GF-D8 (cell line): Measurements from ENCODE around the gene SYT2.
"Not testable (repeated sequence)": the region's sequence is repeated elsewhere in the genome, so short reads cannot be mapped to it uniquely, and the experiment has no call there.

Experiments
- DNase-seq: peaks from one replicate; lab custom pipeline; 2025; lab: John Stamatoyannopoulos, UW

SYT2 gene

DNA sequence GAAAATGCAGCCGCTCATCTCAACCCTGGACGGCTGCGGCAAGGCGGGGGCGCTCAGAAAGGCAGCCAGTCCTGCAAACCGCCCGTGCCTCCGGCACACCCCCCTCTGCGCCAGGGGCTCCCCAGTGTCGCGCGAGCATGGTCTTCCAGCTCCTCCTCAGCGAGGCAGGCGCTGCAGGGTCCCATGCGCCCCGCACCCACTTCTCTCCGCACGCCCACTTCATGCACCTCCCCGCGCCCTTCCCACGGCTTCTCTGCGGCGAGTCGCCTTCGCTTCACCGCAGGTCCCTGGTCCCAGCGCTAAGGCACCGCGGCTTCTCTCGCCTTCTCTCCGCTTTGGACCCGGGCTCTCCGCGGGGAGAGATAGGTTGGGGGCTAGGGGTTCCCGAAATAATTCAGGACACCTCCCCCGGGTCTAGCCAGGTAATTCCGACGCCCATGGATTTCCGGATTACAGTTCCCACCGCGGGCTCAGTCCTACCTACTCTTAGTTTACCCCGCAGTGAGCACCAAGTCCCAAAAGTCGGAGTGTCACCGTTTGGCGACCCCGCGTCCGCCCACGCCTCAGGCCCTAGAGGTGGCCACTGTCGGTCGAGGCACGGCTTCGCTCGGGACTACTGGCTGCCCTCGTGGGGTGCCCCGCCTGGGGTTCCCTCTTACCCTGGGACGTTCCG lies 67.5 kb downstream of the SYT2 start:
- no peak for DNase-seq

DNA sequence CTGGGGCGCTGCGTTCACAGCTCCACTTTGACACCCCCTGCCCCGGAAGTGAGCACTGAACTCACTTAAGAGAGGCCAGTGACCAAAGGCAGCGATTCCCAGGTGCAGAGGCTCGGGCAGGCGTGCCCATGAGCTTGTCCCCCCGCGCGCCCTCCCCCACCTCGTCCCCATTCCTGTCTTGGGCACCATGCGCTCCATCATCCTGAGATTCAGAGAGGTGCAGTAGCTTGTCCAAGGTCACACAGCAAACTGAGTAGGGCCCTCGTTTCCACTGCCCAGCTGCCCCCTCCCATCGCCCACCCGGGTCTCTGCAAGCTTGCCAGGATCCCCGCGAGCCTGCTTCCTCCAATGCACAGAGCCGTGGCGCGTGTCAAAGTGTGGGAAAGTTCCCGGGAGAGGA lies 68.0 kb downstream of the SYT2 start:
- DNase-seq, result no peak

DNA sequence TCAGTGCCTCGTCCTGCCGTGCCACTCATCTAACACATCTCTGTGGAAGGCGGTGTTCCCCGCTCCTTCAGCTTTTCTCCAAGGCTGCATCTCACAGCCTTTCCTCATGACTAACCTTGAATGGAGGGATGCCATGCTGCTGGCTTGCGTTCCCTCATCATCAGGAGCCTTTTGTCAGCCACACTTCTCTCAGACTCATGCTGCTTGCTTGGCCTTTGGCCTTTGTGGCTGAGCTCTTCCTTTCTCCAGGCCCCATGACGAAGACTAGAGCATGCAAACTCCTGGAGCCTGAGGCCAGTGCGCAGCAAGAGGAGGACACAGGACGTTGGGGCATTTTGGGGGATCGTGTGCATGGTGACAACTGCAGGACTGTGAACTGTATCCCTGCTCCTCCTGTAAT lies 70.8 kb downstream of the SYT2 start:
- DNase-seq, result no peak

DNA sequence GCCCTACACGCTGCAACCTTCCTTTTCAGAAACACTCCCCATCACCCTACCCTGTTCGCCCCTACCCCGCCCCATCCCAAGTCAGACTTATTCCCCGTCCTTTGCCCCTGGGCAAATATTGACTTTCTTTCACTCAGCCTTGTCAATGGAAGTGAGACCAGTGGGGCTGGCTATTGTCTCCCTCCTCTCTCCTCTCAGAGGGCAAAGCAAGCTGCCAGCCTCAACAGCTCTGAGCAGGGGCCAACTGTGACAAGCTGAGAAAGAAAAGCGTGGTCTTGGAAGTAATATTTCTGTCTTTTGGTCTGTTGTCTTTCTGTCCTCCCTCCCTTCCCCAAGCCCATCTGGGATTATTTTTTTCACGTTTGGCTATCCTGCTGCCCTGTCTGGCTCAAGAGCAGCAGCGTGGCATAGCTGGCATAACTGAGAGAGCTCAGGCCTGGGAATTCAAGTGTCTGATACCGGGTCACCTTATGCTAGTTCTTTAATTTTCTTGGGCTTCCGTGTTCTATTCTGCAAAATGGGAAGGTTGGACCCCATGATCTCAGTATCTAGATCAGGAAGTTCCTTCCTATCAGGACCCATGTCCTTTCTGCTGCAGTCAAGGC lies 71.5 kb downstream of the SYT2 start:
- DNase-seq, result not testable (repeated sequence)

DNA sequence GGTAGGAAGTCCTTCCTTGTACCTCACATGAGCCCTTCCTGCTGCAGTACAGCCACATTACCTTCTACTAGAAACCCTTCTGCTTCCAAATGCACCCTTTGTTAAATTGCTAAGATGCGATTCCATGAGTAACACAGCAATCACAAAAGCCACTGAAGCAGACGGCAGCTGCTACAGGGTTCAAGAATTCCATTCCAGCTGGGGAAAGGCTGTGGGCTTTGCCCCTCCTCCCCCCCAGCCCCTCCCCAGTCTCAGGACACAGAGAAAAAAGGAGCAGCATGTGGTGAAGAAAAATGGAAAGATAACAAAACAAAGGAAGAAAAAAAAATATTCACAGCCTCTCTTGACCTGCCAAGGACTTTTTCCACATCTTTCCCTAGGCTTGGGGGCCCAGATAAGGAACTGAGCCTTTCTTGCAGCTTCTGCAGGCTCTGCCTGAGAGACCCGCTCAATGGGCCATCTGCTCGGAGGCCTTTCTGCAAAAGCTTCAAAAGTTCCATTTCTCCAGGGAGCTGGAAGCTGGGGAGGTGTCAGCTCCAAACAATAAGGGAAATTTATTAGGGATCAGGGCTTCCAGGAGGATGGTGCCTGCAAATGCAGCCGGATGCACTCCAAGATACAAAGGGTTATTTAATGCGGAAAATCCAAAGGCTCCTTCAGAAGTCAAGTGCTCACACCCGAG lies 72.1 kb downstream of the SYT2 start:
- no peak for DNase-seq

DNA sequence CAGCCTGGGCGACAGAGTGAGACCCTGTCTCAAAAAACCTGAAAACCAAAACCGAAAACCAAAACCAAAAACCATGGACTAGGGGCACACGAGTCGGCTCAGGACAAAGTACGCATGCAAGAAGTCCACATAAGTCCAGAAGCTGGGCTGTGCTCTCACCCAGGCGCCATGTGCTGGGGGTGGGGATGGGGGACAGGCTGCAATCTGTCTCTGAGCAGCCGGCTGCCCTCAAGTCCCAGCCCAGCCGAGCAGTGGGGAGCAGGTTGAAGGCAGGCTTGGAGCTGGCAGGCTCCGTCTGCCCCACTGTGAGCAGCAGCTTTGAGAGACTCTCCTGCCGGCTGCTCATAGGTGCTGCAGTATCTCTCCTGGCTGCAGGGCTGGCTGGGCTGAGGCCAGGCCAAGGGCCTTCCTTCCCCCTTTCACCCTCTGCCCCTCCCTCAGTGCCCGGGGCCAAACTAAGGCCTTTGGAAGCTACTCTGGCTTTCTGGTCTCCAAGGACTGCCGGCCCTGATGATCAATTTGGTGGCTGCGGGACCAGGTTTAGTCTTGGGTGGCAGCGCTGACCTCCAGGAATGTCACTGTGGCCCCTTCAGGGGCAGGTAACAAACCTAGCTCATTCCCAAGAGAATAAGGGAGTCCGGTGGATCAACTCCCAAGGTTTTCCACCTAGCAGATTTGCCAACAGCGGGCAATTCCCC lies 72.8 kb downstream of the SYT2 start:
- not testable (repeated sequence) for DNase-seq

DNA sequence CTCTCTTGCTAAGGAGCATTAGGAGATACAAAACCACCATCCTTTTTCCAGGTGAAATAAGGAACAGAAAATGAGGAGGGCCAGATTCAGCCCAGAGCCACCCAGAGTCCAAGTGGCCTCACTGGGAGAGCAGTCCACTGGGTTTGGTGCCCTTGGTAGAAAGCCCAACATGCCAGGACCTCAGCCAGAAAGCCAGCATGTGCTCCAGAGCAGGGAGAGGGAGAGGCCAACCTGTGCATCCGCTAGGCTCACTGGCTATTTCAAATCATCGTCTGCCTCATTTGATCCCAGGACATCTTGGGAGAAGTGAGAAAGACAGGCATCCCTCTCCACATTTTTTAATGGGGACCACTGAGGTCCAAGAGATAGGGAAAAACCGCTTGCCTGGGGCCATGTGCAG lies 74.1 kb downstream of the SYT2 start:
- DNase-seq, result not testable (repeated sequence)

DNA sequence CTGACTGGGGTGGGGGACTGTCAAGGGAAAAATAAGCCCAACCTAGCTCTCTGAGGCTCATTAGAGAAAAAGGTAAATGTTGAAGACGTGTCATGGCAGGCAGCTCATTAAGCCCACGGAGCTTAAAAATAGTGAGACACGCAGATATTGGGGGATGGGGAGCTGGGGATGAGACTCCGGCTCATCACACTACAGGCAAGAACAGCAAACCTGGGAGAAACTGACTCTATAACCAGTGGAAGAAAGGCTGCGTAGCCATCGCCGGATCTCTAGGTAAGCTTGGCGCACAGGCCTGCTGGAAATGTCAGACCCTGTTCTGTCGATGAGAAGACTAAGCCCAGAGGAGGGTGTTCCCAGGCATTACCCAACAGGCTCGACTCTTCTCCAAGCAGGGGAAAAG lies 78.0 kb downstream of the SYT2 start:
- DNase-seq, result no peak

DNA sequence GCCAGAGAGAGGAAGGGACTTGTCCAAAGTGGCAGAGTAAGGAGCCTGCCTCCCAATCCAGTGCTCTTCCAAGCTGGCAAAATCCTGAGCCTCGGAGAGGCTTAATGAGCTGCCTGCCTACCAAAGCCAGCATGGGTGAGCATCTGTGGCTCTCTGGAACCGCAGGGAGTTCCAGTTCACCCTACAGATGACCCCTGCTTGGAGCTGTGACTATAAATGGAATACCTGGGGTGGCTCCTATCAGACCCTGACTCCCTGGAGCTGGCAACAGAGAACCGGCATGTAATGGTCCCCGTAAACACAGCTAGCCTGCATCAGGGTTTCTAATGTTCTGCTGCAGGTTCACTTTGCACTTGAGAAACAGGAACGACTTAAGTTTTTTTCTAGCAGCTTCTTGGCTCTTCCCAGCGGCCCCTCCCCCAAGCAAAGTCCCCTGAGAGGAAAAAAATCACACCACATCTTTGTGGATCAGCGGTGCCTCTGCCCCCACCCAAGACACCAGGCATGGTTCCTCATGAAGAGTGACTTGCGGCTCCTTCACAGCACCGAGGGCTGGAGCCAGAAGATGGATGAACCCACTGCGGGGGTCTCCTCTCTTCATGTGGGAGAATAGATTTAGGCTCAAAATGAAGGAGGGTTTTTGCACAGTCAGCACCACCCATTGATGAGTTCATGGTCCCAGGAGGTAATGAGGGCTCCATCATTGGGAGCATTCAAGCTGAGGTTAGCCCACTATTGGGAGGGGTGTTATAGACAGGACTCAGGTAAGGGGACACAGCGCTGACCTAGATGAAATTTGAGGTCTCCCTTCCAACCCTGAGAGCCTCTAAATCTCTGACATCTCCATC lies 79.0 kb downstream of the SYT2 start:
- no peak for DNase-seq

DNA sequence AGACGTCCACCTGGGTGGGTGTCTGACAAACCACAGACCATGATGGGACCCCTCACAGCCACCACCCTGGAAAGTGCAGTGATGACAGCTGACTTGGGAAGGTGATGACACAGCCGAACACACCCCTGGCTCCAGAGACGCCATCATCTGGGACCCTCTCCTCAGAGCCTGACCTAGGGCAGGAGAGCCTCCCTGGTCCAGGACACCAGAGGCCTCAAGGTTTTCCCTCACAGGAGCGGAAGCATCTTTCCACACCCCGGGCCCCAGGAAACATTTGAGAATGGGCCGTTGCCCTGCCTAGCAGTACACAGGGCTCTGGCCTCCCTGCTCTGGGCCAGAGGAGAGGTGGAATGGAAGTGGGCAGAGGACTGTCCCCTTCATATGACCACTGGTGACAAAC lies 79.7 kb downstream of the SYT2 start:
- no peak for DNase-seq

DNA sequence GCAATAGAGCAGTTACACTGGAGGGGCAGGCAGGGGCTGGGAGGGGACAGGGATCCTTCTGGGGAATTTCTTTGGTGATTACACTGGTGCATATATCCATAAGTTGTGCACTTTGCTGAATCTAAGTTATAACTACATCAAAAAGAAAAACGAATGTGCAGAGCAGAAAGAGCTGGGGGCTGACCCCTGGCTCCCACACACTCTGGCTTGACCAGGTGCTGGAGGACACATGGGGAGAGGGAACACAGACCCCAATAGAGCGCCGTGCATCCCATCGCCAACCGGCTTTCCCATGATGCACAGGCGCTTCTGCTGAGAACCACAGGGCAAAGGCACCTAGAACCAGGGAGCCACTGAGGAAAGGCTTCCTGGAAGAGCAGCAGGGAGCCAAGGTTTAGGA lies 80.2 kb downstream of the SYT2 start:
- DNase-seq, result not testable (repeated sequence)

DNA sequence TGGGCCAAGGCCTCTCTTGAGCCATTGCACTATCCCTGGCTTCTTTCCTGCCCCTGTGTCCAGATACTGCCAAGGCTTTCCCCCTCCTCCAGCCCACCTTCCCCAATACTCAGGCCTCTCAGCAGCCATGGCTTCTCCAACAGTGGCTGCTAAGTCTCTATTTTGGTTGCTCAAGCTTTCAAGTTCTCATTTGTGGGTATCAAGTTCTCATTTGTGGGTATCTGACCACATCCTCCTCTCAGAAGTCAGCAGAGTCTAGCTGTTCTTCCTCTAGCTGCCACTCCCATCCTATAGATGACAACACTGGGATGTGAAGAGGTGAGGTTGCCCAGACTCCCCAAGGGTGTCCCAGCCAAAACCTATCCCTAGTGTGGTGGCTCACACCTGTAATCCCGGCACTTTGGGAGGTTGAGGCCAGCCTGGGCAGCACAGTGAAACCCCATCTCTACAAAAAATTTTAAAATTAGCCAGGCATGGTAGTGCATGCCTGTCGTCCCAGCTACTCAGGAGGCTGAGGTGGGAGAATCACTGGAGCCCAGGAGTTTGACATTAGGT lies 80.9 kb downstream of the SYT2 start:
- DNase-seq, result peak; percentile 61

DNA sequence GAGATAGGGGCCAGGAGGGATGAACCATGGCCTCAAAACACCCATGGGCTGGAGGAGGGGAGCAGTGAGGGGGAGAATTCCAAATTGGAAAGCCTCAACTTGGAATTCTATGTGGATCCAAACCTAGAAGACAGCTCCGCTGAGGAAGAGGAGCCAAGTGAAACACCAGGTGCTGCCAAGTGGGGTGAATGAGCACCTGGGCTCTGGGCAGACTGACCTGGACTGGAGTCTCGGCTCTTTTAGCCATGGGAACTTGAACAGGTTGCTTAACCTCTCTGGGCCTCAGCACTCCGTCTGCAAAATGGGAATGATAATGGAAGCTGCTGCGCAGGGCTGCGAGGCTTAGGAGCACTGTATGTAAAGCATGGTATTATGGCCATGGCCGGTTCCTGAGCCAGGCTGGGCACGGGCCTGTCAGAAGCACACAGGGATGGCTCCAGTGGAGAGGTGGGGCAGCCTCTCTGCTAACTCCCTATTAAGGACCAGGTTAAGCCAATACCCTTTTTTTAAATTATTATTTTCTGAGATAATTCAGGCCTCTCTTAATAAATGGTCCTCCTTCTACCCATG lies 81.5 kb downstream of the SYT2 start:
- DNase-seq, result no peak

DNA sequence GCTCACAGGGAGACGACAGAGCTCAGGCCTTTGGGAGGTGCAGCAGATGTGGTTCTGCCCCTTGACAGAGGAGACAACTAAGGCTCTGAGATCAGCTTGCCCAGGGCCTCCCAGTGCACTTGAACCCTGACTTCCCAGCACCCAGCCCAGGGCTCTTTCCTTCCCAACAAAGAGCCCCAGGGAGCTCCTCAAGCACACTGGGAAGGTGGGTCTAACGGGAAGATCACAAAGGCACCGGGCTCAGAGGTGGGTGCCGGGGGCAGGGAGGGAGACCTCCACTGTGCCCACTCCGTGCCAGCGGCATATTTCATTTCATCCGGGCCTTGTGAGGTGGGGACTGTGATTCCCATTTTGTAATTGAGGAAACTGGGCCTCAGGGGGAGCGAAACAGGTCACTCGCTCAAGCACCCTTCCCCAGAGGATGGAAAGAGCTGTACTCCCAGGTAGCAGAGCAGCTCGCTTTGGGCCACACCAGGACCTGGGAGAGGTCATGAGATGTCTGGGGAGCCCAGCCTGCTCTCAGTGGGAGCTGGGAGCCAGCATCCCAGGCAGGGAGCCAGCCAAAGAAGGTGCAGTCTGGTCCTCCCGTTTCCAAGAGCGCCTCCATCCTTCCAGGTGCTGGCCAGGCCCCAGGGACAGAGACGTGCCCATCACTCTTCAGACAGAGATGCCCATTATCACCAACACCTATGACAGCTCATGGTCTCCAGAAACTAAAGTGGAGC lies 82.3 kb downstream of the SYT2 start:
- no peak for DNase-seq

DNA sequence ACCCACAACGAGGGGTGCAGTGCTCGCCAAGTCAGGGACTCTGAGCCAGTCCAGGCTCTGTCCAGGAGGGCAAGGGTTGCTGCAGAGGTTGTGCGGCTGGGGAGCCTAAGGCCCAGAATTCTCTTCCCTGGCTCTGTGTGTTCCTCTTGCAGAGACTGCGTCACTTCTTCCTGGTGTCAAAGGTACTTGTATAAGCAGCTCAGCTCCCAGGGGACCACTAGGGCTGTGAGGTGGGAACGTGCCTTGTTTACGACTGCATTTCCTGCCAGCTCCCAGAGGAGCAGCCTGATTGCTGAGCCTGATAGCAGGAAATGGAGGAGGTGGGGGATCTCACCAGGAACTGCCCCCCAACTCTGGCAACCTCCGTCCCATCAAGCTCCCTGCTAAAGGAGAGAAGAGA lies 83.2 kb downstream of the SYT2 start:
- not testable (repeated sequence) for DNase-seq

DNA sequence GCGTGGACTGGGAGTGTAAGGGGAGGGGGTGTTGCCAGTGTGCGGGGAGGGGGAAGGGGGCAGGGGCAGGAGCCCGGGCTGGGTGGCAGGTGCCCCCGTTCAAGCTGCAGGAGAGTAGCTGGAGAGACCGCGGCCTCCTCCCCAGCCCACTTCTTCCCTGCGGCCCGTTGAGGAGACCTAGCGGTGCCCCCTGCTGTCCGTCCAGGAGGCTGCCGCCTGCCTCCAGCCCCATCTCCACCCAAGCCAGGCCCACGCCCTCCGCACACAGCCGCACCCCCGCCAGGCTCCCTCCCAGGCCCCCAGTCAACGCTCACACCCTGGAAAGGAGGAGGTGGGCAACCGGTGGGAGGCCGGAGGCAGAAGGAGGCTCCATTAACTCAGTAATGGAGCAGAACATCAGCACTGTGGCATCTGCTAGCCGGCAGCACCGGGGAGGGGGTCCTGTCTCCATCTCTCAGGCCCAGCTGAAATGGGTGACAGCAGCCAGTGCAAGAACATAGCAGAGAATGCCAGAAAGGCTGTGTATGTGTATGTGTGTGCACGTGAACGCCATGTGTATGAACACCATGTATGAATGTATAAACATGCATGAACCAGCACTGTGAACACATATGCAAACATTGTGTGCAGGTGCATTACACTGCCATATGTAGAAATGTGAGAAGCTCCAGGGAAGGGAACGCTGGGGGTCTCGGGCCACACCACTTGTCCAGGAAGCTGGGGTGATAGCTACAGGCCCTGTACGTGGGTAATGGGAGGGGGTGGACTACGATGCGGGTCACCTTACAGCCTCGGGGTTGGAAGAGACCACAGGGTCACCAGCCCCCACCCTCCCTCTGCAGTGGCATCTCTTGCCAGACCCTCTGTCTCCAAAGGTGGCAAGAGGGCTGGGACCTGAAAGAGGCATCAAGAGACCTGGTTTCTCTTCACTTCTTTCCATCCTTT lies 84.6 kb downstream of the SYT2 start:
- DNase-seq, result peak; percentile 22

DNA sequence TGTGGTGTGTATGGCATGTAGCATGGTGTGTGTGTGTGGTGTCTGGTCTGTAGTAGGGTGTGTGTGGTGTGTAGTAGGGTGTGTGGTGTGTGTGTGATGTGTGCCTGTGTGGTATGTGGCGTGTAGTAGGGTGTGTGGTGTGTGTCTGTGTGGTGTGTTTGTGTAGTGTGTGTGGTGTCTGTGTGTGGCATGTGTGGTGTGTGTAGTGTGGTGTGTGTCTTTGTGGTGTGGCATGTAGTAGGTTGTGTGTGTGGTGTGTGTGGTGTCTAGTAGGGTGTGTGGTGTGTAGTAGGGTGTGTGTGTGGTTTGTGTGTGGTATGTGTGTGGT lies 85.5 kb downstream of the SYT2 start:
- no peak for DNase-seq

DNA sequence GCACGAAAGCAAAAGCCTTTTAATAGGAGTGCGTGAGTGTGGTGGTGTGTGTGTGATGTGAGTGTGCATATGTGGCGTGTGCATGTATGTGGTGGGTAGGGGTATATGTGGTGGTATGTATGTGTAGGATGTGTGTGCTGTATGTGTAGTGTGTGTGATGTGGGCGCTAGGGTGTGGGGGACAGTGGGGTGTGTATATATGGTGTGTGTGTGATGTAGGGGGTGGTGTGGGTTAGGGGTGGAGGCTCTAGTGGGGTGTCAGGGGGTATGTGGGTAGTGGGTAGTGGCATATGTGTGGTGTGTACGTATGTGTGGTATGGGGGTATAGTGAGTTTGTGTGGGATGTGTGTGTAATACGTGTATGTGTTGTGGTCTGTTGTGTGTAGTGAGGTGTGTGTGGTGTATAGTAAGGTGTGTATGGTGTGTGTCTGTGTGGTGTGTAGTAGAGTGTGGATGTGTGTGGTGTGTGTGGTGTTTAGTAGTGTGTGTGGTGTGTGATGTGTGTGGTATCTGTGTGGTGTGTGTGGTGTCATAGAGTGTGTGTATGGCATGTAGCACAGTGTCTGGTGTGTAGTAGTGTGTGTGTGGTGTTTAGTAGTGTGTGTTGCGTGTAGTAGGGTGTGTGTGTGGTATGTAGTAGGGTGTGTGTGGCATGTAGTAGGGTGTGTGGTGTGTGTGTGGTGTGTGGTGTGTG lies 86.0 kb downstream of the SYT2 start:
- no peak for DNase-seq

DNA sequence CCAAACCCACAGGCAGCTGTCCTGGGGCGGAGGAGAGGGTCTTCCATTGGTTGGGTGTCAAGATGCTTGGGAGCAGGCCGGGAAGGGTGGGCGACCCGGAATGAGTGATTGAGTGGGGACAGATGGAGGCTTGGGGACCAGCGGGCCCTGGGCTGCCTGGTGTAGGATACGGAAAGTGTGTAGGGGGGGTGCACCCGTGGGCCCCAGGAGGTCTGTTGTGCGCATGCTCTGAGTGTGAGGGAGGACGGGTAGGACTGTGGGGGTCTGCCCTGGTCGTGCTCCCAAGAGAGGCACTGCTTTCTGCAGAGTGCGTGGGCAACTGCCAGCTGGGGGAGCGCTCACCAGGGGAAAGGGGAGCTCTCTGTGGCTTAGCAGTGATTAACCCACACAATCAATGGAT lies 86.8 kb downstream of the SYT2 start:
- DNase-seq, result not testable (repeated sequence)
